ENCODE measurements around the gene NEURL2. TPM values are rescaled to one million over a fixed set of nuclear protein-coding genes. Genes with fewer than 3 reads are reported as not detected.
"Not testable (repeated sequence)": the region's sequence is repeated elsewhere in the genome, so short reads cannot be mapped to it uniquely, and the experiment has no call there.

The NEURL2 gene
- 2.1 TPM for polyA plus RNA-seq (2013, experiment 1 of 2; ENCODE audit: insufficient read length)
- polyA plus RNA-seq (2013, experiment 2 of 2; ENCODE audit: insufficient read length) = 1.6 TPM

GRCh38 chr20:45890985-45891983, at the start of gene NEURL2, which contains the start of gene CTSA:
NEURL2 (minus strand) TSS chr20:45891208; CDS start chr20:45890991, 217 bp downstream.
CTSA (plus strand) TSS chr20:45891335; CDS start chr20:45891569, 234 bp downstream.
- DNase-seq = peak; percentile 92

GRCh38 chr20:45940469-45940868, 49.5 kb upstream of the NEURL2 start:
- no peak for DNase-seq

GRCh38 chr20:45940053-45940452, 49.0 kb upstream of the NEURL2 start:
- DNase-seq = no peak

GRCh38 chr20:45938727-45939438, 47.9 kb upstream of the NEURL2 start:
- DNase-seq = no peak

DNA sequence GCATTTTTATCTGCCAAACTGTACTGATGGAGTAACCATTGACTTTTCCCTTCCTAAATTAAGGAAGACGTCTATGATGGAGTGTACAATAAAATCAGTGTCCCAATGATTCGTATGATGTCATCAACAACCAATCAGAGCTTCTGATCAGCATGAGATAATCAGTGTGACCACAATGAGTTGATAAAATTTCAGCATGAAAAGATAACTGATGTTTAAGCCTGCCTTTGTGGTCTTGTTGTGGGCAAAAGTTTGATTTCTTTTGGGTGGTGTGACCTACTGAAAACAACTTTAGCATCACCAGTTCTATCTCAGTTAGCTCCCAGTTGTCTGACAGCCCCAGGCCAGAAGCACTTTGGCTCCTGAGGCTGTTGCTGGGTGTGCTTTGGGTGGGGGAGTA, 46.8 kb upstream of the NEURL2 start:
- no peak for DNase-seq

- peak; percentile 15 for DNase-seq
Observed at GRCh38 chr20:45935416-45936046, 44.5 kb upstream of the NEURL2 start.

- peak; percentile 95 for DNase-seq
Observed at GRCh38 chr20:45934586-45935415, 43.8 kb upstream of the NEURL2 start, which contains the start of gene PCIF1. PCIF1 (plus strand) TSS chr20:45934683; CDS start chr20:45939000, 4,317 bp downstream.

GRCh38 chr20:45934046-45934585, 43.1 kb upstream of the NEURL2 start:
- peak; percentile 43 for DNase-seq

GRCh38 chr20:45933266-45934045, 42.4 kb upstream of the NEURL2 start:
- peak; percentile 72 for DNase-seq

DNA sequence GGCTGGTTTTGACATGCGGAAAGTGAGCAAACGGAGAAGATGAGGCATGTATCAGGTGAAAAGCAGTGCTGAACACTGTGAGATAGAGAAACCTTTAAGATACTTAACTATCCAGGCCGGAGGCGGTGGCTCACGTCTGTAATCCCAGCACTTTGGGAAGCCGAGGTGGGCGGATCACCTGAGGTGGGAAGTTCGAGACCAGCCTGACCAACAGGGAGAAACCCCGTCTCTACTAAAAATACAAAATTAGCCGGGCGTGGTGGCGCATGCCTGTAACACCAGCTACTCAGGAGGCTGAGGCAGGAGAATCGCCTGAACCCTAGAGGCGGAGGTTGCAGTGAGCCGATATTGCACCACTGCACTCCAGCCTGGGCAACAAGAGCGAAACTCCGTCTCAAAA, 40.7 kb upstream of the NEURL2 start:
- DNase-seq = not testable (repeated sequence)

GRCh38 chr20:45927071-45927878, 36.3 kb upstream of the NEURL2 start:
- no peak for DNase-seq

DNA sequence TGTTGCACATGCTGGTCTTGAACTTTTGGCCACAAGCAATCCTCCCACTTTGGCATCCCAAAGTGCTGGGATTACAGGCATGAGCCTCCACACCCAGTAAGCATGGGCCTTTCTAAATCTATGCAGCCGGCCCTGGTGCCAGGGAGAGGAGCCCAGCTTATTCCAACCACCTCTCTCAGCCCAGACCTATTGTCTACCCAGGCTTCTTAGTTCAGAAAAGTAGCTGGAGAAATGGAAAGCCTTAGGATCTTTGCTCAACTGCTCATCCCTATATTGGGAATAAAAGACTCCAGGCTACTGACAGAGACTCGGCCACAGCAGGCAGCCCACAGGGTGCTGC, 35.7 kb upstream of the NEURL2 start:
- no peak for DNase-seq

GRCh38 chr20:45925821-45926506, 35.0 kb upstream of the NEURL2 start:
- DNase-seq = no peak

- DNase-seq = peak; percentile 43
Observed at GRCh38 chr20:45924391-45925261, 33.6 kb upstream of the NEURL2 start.

- no peak for DNase-seq
Observed at GRCh38 chr20:45921337-45922189, 30.6 kb upstream of the NEURL2 start.

DNA sequence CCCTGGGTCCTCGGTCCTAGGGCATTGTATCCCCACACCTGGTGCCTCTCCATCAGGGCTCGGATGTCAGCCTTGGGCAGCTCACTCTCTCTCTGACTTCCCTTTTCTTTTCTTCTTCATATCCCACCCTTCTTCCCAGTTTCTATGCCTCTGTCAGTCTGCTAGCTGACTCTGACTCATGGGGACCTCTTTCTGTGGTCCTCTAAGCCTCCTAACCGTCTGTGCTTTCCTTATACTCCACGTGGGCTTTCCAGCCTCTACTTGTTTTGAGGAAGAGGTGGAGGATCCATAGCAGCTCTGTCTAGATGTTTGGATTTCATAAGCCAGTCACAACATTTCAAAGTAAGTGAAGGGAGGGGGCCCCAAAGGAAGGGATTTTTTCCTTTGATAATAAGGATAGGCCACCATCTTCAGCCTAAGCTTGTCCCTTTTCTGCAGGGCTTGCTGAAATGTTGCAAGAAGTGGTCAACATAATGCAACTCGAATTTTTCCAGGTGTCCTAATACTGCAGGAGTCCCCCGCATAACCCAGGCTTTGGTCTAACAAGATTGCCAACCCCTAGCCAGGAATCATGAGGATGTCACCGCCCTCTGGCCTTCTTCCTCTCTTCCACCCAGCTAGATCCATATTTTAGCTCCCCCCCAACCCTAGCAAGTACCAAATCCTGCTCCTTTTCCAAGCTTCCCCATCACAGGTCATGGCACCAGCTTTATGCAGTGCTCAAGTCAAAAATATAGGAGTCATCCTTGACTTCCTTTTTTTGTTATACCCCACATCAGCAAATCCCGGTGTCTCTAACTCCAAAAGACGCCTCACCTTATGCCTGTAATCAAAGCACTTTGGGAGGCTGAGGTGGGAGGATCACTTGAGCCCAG, 29.7 kb upstream of the NEURL2 start:
- no peak for DNase-seq
